HL-60 (cell line): Measurements from ENCODE around the gene PKD1L1.

Source experiments
- POLR2AphosphoS5 ChIP-seq: IDR thresholded peaks from 2 replicates; pipeline ENCODE4 v1.6.1; 2012; ENCODE audit warnings: low read depth
- REST ChIP-seq: IDR thresholded peaks from 2 replicates; pipeline ENCODE4 v1.6.1; 2012; ENCODE audit warnings: low read depth; ENCODE audit not compliant: insufficient replicate concordance

GRCh38 chr7:47765373-47765979 lies 182.8 kb downstream of the PKD1L1 start:
- TF ChIP-seq REST (no peak), POLR2AphosphoS5 (no peak)
